Sigmoid colon (tissue), 7 donors: Measurements from ENCODE around the gene ELFN2. TPM values are rescaled to one million over a fixed set of nuclear protein-coding genes. Genes with fewer than 3 reads are reported as not detected.

Source experiments
- DNase-seq: peaks from one replicate; pipeline ENCODE4 v3.0.0-alpha.2; 2019
- H3K27ac ChIP-seq, 4 donors: fragments of 200-600 bp; sonication (generic); one replicate each; pipeline ENCODE4 v1.5.1; 2016 to 2019; ENCODE audit warnings: mild to moderate bottlenecking in 1 of 4
- H3K27me3 ChIP-seq, 3 donors: fragments of 200-600 bp; sonication (generic); one replicate each; pipeline ENCODE4 v1.5.1; 2019; ENCODE audit warnings: mild to moderate bottlenecking in 1 of 3
- H3K36me3 ChIP-seq, 4 donors: fragments of 200-600 bp; sonication (generic); one replicate each; pipeline ENCODE4 v1.5.1; 2016 to 2019
- H3K4me1 ChIP-seq, 4 donors: fragments of 200-600 bp; sonication (generic); one replicate each; pipeline ENCODE4 v1.5.1; 2017 to 2019
- H3K4me3 ChIP-seq, 4 donors: fragments of 200-600 bp; sonication (generic); one replicate each; pipeline ENCODE4 v1.5.1; 2017 to 2019; ENCODE audit warnings: mild to moderate bottlenecking in 2 of 4, moderate library complexity in 1 of 4
- H3K9me3 ChIP-seq, 4 donors: fragments of 200-600 bp in 3 of 4; sonication (generic) in 3 of 4; one replicate each; pipeline versions ENCODE4 v1.5.1 to v1.6.1; 2013 to 2019
- CTCF ChIP-seq, 4 experiments: fragments of 450-650 bp in 3 of 4; fragments of 200-600 bp in 1 of 4; IDR thresholded peaks; one replicate each; pipeline ENCODE4 v1.5.1; 2016 to 2019; ENCODE audit warnings: antibody characterized with exemption in 4 of 4, mild to moderate bottlenecking in 3 of 4, moderate library complexity in 2 of 4
- EP300 ChIP-seq, 4 donors: sonication (generic); formaldehyde crosslinking; IDR thresholded peaks; one replicate each; pipeline ENCODE4 v1.6.1; 2017; ENCODE audit warnings: antibody characterized with exemption in 4 of 4
- POLR2A ChIP-seq, 2 donors: fragments of 450-650 bp; IDR thresholded peaks; one replicate each; pipeline ENCODE4 v1.6.1; 2016; ENCODE audit warnings: antibody characterized with exemption in 2 of 2, mild to moderate bottlenecking in 2 of 2, moderate library complexity in 2 of 2
- POLR2AphosphoS5 ChIP-seq, 4 donors: sonication (generic); formaldehyde crosslinking; IDR thresholded peaks; one replicate each; pipeline ENCODE4 v1.6.1; 2017; ENCODE audit warnings: antibody characterized with exemption in 4 of 4
- WGBS, 2 donors: extraction: QIAGEN DNeasy Blood & Tissue Kit; methylation state at CpG; one replicate each; pipeline ENCODE4 v1.1.7; 2013; 5-methylcytosine and 5-hydroxymethylcytosine counted together
- intact Hi-C: fragments of 100-400 bp; cut with DNase I; formaldehyde crosslinking; loops from one replicate; pipeline ENCODE4 v1.15.1; 2023
- polyA plus RNA-seq, 3 donors: library from polyadenylated mRNA; stranded (reverse); fragments of 200-250 nt; gene quantifications; one replicate each; pipeline ENCODE4 v1.2.3, GENCODE V29; 2013
- total RNA-seq, 4 donors: library from RNA; depleted of rRNA; stranded (reverse); fragments of >200 nt; gene quantifications; one replicate each; pipeline ENCODE4 v1.1.0, GENCODE V29; 2016
- donor health status: healthy with polysubstance abuse.
- donor health status: Bipolar disorder and iron deficiency.
- donor health status: healthy.

The ELFN2 gene
- total and polyA plus RNA-seq, 7 donors: under 0.01 to 0.55 (median 0.15) TPM; not detected in 3

- H3K27ac ChIP-seq: no peak overlapping the region
- intact Hi-C loops: no loop called here
- no peaks in the 10 kb centered on the region for H3K9me3 ChIP-seq
- no peaks in the 10 kb centered on the region for H3K36me3 ChIP-seq
- TF ChIP-seq POLR2AphosphoS5 (IDR thresholded peaks at IDR 0.05) (no peak), EP300 (IDR thresholded peaks at IDR 0.05) (no peak), CTCF (IDR thresholded peaks at IDR 0.05) (no peak), POLR2A (IDR thresholded peaks at IDR 0.05) (no peak)
- peaks cover 10 to 83% (median 48%) of the 10 kb centered on the region in 3 donors for H3K27me3 ChIP-seq
- no peak overlapping the region for H3K4me3 ChIP-seq
- H3K4me1 ChIP-seq: no peaks in the 10 kb centered on the region
- DNase-seq: no peak
- WGBS, 2 donors: 59 to 70% methylated on average over 3 of the region's 3 CpGs
Measured at GRCh38 chr22:37377138-37377537, 50.1 kb downstream of the ELFN2 start.

- 41 to 66% methylated on average over 3 of the region's 3 CpGs for WGBS, 2 donors
- intact Hi-C loops: no loop called here
- H3K4me3 ChIP-seq: no peak overlapping the region
- no peak for DNase-seq
- peaks cover 10 to 84% (median 52%) of the 10 kb centered on the region in 3 donors for H3K27me3 ChIP-seq
- H3K4me1 ChIP-seq: no peaks in the 10 kb centered on the region
- no peak overlapping the region for H3K27ac ChIP-seq
- no peak for TF ChIP-seq POLR2A (IDR thresholded peaks at IDR 0.05)
- TF ChIP-seq CTCF (IDR thresholded peaks at IDR 0.05): no peak
- no peak for TF ChIP-seq EP300 (IDR thresholded peaks at IDR 0.05)
- no peak for TF ChIP-seq POLR2AphosphoS5 (IDR thresholded peaks at IDR 0.05)
- H3K36me3 ChIP-seq: no peaks in the 10 kb centered on the region
- H3K9me3 ChIP-seq: no peaks in the 10 kb centered on the region
Measured at GRCh38 chr22:37376643-37377042, 50.6 kb downstream of the ELFN2 start.

GRCh38 chr22:37375801-37376200 lies 51.5 kb downstream of the ELFN2 start:
- TF ChIP-seq EP300 (IDR thresholded peaks at IDR 0.05) (no peak), CTCF (IDR thresholded peaks at IDR 0.05) (no peak), POLR2A (IDR thresholded peaks at IDR 0.05) (no peak), POLR2AphosphoS5 (IDR thresholded peaks at IDR 0.05) (no peak)
- intact Hi-C loops: no loop called here
- Histone ChIP-seq H3K9me3 (no peaks in the 10 kb centered on the region), H3K27me3 (peaks cover 10 to 83% (median 53%) of the 10 kb centered on the region in 3 donors), H3K36me3 (no peaks in the 10 kb centered on the region), H3K4me1 (no peaks in the 10 kb centered on the region), H3K4me3 (no peak overlapping the region), H3K27ac (no peak overlapping the region)
- DNase-seq: no peak
- WGBS, 2 donors: 47 to 67% methylated on average over 8 of the region's 8 CpGs

GRCh38 chr22:37374571-37374970 lies 52.7 kb downstream of the ELFN2 start:
- no peaks in the 10 kb centered on the region for H3K9me3 ChIP-seq
- no peak overlapping the region for H3K4me3 ChIP-seq
- no peak for DNase-seq
- TF ChIP-seq EP300 (IDR thresholded peaks at IDR 0.05): no peak
- no peak for TF ChIP-seq POLR2AphosphoS5 (IDR thresholded peaks at IDR 0.05)
- TF ChIP-seq CTCF (IDR thresholded peaks at IDR 0.05): no peak
- no peak for TF ChIP-seq POLR2A (IDR thresholded peaks at IDR 0.05)
- H3K4me1 ChIP-seq: no peaks in the 10 kb centered on the region
- peaks cover 4 to 71% (median 41%) of the 10 kb centered on the region in 3 donors for H3K27me3 ChIP-seq
- no peaks in the 10 kb centered on the region for H3K36me3 ChIP-seq
- no peak overlapping the region for H3K27ac ChIP-seq
- WGBS, 2 donors: 92 to 96% methylated on average over 35 of the region's 35 CpGs
- intact Hi-C loops: no loop called here

GRCh38 chr22:37373451-37373850 lies 53.8 kb downstream of the ELFN2 start:
- intact Hi-C loops: no loop called here
- 94 to 96% methylated on average over 33 of the region's 33 CpGs for WGBS, 2 donors

More at GRCh38 chr22:37373451-37373850, 53.8 kb downstream of the ELFN2 start:
- H3K27me3 ChIP-seq: peaks cover under 1 to 60% (median 38%) of the 10 kb centered on the region in 3 donors
- H3K36me3 ChIP-seq: no peaks in the 10 kb centered on the region
- no peaks in the 10 kb centered on the region for H3K4me1 ChIP-seq
- H3K27ac ChIP-seq: no peak overlapping the region
- DNase-seq: no peak
- TF ChIP-seq POLR2AphosphoS5 (IDR thresholded peaks at IDR 0.05): no peak
- no peak for TF ChIP-seq EP300 (IDR thresholded peaks at IDR 0.05)
- H3K9me3 ChIP-seq: no peaks in the 10 kb centered on the region
- no peak overlapping the region for H3K4me3 ChIP-seq
